GM04504 (cell line): ENCODE results near the gene LAMA4.
A peak's percentile ranks its signal among the peaks of the same experiment; 100 is the strongest.

Source experiments
- DNase-seq: peaks from one replicate; pipeline ENCODE4 v3.0.0-alpha.2; 2012; ENCODE audit warnings: low read depth

The LAMA4 gene, protein sequence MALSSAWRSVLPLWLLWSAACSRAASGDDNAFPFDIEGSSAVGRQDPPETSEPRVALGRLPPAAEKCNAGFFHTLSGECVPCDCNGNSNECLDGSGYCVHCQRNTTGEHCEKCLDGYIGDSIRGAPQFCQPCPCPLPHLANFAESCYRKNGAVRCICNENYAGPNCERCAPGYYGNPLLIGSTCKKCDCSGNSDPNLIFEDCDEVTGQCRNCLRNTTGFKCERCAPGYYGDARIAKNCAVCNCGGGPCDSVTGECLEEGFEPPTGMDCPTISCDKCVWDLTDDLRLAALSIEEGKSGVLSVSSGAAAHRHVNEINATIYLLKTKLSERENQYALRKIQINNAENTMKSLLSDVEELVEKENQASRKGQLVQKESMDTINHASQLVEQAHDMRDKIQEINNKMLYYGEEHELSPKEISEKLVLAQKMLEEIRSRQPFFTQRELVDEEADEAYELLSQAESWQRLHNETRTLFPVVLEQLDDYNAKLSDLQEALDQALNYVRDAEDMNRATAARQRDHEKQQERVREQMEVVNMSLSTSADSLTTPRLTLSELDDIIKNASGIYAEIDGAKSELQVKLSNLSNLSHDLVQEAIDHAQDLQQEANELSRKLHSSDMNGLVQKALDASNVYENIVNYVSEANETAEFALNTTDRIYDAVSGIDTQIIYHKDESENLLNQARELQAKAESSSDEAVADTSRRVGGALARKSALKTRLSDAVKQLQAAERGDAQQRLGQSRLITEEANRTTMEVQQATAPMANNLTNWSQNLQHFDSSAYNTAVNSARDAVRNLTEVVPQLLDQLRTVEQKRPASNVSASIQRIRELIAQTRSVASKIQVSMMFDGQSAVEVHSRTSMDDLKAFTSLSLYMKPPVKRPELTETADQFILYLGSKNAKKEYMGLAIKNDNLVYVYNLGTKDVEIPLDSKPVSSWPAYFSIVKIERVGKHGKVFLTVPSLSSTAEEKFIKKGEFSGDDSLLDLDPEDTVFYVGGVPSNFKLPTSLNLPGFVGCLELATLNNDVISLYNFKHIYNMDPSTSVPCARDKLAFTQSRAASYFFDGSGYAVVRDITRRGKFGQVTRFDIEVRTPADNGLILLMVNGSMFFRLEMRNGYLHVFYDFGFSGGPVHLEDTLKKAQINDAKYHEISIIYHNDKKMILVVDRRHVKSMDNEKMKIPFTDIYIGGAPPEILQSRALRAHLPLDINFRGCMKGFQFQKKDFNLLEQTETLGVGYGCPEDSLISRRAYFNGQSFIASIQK (N-terminal part only)

DNA sequence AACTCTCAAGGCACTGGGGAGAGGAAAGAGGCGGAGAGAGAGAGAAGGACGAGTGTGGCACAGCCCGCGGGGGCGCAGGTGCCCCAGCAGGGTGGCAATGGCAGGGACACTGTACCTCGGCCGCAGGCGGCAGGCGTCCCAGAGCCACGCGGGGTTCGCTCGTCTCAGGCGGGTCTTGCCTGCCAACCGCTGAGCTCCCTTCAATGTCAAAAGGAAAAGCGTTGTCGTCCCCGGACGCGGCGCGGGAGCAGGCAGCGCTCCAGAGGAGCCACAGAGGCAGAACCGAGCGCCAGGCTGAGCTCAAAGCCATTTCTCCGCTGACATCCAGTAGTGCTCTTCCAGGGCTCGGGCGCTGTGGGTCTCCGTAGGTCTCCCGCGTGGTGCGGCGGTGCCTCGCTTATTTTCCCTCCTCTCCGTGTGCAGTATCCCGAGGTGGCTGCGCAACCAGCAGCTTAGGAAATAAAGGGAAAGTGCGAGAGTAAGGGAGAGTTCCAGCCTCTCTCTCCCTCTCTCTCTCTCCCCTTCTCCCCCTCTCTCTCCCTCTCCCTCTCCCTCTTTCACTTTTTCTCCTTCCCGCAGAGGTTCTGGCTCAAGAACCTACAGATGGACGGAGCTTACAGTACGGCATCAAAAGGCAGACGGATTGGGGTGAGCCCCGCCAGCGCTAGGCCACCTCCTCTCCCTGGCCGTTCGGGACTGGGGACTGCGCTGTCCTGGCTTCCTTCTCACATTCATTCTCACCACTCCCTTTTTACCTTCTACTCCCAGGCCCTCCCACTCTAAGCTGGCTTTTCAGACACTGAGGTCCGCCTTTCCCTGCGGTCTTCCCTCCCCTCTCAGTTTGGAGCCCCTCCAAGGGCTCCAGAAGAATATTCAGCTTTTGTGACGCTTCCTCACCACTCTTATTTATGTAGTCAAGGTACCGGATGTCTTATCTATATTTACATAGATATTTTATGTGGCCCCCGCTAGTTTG lies at the start of gene LAMA4:
Gene LAMA4, minus strand, starts transcription at position 727 of the 976 bp plus-strand sequence. Its CDS starts 417 bp downstream, at position 310.
- no peak for DNase-seq

DNA sequence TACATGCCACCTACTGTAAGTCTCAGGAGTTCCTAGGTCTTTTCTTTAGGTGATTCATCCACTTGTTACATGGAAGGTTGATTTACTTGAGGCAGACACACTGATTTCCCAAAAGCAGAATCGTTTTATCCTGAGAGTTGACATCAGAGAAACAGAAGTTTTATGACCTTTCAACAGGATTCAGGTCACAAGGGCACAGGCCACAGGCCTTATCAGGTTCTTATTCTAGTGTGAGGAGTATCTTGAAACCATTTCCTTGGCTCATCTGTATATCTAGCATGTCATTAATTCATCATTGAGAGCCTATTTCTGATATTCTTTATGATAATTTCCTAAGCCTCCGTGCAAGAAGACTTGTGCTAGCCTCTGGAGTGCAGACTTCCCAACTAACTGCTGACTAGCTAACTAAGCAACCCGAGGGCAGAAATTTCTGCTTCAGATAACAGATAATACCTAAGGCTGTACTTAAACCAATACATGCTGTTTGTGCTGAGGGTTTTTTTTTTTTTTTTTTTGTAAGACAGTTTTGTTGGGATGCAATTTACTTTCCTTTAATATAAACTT lies 47.9 kb upstream of the LAMA4 start:
- DNase-seq: no peak

DNA sequence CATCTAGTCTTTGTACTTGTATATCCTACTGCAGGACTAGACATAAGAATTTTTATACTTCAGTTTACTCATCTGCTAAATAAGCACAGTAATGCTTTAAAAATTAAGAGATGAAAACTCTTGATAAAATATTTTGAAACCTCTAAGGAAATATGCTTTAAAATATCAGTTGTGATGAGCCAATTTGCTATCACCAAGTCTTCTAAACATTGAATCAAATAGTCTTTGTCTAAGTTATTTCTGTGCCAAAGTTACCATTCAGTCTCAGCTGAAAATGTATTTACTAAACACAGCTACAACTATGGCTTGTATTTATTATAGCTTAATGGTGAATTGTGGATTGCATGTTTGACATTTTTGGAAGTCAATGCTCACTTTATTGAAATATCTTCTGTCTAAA lies 46.5 kb upstream of the LAMA4 start:
- no peak for DNase-seq

DNA sequence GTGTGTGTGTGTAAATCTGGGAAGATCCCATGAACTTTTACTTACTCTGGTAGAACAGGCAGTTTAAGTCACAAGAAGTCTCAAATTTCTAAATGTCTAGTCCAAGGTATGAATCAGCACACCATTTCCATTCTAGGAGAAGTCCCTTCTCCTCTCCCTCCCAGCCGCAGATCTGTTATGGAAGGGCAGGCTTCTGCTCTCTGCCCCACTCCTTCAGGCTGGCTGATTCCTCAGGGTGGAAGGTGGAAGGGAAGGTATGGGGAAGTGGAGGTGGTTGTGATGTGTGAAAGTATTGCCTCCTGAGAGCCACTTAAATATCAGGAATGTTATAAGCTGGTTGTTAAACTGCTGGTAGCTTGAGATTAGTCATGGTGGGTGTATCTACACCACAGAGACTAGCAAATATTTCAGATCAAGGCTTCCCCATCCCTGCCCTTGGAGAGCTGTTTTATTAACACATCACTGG lies 44.5 kb upstream of the LAMA4 start:
- peak; percentile 73 for DNase-seq

DNA sequence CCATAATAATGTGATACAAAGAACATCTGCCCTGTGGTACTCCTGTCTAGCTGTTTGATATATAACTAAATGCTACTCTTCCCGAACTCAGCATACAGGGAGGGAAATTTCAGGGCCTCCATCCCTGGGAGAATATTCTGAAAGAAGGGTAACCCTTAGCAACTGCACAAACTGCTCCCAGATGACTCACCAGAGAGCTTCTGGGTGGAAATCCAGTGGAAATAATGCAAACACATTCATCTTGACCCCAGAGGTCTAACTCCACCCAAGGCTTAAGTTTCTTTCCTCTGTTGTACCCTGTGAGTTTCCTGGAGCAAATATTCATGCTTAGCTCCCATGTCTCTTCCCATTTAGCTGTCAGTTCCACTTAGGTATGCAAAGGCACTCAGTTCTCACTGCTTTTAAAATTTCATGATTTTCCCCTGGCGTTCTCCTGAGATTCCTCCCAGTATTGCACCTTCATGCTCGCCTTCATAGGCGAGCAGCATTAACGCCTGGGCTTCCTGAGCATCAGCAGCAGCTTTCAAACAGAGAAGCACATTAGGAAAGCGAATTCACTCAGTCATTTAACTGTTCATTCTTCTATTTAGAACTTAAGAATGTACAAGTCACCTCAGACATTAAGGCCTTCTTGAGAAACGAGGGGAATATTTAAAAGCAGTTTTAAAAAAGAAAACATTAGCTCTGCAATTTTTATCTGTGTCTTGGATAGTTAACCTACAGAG lies 43.8 kb upstream of the LAMA4 start:
- peak; percentile 87 for DNase-seq

DNA sequence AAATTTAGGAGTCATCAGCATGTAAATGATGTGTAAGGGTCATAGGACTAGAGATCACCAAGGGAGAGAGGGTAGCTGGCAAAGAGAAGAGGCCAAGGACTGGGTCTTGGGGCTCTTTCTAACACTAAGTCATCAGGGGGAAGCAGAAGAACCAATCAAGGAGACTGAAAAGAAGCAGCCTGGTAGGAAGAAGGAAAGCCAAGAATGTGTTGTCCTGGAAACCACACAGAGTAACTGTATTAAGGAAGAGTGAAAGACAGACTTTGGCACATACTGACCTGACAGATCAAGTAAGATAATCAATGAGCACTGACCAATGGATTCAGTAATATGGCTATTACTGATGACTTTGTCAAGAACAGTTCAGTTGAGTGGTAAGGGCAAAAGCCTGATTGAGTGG lies 42.3 kb upstream of the LAMA4 start:
- DNase-seq: no peak

DNA sequence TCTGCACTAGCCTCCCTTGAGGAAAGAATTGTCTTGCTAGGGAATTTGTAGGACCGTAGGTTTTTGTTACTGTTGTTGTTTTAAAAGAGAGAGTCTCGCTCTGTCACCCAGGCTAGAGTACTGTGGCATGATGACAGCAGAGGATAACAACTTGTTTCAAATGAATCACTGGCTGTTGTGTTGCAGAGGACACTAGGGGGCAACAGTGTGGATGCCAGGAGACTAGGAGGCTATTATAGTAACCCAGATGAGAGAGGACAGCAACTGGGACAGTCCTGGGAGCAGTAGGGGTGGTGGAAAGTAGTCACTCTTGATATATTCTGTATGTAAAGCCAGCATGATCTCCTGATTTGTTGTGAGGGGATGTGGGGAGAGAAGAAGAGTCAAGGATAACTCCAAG lies 41.8 kb upstream of the LAMA4 start:
- peak; percentile 59 for DNase-seq

DNA sequence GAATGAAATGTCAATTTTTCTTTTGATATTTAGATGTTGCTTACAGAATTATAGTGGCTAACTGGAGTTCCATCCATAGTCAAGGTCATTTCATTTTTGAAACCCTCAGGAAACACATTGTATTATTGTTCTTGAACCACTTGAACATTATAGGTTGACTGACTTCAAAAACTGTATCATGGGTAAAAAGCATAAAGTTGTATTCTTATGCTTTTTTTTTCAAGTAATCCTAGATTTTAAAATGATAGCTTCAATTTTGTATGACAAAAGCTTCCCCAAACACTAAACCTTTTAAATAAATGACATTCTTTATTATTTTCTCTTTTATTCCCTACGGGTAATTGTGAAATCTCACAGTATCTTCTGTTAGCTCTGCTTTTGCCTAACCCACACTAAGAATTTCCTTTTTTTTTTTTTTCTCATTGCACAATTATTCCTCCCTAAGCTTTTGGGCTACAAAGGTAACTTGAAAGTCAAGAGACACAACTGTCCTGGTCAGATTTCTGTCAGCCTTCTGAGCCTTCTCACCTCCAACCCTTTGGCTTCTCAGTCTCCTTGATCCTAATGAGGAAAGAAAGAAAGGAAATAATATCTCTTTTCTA lies 36.9 kb upstream of the LAMA4 start:
- no peak for DNase-seq

DNA sequence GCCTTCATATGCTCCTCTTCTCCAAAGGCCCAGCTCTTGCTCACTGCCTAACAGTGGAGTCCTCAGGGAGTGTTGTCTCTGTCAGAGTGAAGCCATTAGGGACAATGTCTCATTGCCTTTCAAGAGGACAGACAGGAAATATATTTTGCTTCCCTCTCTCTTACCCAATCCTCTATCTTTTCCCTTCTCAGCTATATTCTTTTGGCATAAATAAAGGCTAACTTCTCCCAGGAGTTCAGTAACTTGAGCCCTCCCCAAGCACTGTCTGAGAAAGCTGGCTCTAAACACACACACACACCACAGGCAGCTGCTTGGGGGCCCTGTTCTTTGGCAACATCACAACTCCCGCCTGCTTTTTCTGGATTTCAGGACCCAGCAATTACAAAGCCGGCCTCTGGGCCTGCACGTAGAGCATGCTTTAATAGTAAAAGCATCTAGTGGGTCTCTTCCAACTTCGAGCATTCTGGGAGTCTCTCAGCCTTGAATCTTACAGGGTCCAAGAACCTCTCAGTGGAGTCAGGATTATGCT lies 34.7 kb upstream of the LAMA4 start:
- peak; percentile 63 for DNase-seq

DNA sequence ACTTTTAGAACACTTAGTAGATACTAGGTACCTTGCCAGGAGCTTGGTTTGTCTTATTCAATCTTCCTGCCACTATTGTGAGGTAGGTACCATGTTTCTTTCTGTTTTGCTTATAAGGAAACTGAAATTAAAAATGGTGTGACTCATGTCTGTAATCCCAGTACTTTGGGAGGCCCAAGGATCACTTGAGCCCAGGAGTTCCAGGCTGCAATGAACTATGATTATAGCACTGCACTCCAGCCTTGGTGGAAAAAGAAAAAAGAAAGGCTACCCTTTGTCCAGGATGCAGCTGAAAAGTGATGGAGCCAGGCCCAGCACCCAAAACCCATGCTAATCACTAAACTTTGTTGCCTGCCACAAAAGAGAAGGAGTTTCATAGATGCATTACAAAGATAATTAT lies 34.1 kb upstream of the LAMA4 start:
- no peak for DNase-seq

DNA sequence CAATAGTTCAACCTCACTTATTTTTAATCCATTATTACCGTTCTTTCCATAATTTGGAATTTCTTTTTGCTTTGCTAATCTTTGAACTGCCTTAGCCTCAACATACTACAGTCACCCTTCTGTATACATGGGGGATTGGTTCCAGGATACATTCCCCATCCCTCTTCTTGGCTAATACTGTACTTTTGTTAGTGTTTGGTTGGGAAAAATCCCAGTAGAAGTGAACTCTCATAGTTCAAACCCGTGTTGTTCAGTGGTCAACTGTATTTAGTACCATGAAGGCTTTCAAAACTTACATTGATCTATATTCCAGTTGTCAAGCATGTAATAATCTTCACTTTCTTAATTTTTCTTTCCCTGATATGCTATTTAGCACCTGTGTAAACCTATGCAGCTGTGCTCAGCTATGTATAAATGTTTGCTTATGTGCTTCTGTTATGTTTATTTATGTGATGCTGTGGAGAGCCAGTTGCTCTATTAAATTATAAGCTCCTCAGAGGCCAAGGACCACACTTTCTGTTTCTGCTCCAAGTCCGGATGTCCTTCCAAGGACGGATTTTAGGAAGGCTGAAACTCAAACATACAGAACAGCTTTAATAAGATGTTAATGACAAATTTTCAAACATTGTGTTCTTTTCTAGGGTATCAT lies 33.3 kb upstream of the LAMA4 start:
- DNase-seq: no peak

DNA sequence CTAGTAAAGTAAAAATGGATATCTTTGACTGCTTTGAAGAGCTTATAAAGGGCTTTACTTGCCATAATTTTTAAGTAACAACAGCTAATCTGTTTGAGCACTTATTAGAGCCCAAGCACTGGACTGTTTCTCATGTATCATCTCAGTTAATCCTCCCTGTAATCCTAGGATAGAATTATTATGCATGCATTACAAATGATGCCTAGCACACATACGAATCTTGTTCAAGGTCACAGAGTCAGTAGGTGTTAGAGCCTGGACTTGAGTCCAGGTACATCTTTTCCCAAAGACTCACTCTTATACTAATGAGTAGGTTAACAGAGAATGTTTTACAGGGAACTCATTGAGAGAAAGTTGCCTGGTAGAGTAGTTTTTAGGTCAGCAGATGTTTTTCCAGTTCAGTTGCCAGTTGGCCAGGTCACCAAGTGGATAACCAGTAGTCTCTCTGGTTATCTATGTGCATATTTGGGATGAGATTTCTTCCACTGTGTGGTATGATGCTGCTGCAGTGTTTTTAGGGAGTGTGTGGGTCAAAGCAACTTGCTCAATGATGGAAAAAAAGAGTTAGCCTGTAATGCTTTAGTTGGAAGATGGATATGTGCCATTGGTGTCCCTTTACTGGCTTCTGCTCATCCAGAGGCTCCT lies 32.3 kb upstream of the LAMA4 start:
- no peak for DNase-seq

DNA sequence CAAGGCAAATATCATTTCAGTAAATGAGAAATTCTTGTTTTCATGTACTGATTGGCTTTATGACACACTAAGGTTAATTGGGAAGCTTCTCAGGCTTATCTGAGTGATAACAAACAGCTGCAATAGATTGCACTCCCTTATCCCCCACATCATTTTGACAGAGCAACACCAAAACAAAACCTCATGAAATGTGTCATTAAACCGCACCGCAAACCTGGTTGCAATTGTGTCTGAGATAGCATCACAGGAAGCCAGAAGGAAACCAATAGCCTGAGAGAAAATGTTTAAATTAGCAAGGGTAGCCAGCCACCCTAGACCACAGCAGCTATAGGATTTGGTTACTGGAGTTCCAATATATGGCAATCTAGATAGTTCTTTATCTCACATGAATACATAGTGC lies 31.6 kb upstream of the LAMA4 start:
- no peak for DNase-seq

DNA sequence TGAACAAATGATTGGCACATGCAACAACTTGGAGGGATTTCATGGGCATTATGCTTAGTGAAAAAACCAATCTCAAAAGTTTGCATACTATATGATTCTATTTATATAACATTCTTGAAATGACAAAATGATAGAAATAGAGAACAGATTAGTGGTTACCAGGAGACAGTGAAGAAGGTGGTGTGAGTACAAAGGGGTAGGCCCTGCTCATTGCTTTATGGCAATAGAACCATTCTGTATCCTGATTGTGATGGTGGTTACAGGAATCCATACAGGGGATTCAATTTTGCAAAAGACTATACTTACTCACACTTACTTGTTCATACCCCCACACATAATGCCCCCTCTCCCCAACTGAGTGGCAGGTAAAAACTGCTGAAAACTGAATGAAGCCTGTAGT lies 30.2 kb upstream of the LAMA4 start:
- DNase-seq: no peak

DNA sequence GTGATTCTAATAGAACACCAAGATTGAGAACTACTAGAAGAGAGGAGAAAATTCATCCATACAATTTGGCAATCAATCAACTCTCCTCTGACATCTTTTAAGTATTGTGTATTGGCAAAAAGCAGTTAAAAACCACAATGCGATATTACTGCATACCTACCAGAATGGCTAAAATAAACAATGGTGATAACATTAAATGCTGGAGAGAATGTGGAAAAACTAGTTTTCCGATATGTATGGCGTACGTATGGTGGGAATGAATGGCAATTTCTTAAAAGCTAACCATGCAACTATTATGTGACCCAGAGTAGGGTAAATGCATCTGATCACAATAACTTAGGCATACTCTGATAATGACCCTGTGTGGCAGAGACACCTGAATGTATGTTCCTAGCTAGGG lies 29.3 kb upstream of the LAMA4 start:
- no peak for DNase-seq

DNA sequence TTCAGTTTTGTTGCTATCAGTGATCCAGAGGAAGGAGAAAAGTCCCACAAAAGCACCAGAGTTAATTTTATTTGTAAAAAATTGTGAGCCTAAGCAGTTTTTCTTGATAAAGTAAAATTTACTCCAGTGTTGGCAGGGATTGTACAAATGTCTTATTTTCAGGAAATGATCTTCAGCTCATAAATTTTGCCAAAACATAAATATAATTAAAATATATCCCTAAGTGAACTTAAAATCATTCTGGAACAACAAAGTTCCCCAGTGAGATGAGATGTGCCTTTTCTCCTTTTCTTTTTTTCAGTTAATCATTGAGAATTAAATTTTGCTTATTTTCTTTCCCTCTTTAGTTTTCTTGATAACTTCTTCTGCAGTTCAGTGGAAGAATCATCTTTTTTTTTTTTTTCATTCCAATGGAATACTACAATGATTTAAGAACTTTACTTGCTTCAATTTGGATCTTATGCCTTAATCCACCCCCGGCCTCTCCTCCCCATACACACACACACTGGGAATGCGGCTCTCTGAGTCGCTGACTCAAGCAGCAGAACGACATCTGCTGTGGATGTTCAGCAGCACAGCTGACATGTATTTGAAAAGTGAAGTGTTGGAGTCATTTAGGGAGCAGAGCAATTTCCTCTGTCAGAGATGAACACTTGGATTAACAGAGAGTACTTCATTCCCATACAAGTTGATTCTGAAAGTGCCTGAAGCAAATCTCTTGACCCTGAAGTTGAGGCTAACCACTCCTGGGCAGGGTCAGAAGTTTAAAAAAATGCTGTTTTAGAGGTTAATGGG lies 27.7 kb upstream of the LAMA4 start:
- DNase-seq: peak; percentile 79
